SK-N-SH (cell line): ENCODE data around the gene TMEM116. TPM values are rescaled to one million over a fixed set of nuclear protein-coding genes. Genes with fewer than 3 reads are reported as not detected.

Experiments
- CTCF ChIA-PET: fragments of 300-600, 350-600 bp; formaldehyde crosslinking; extraction: SDS; loops from one replicate; lab custom pipeline; 2021; lab: Yijun Ruan, JAX
- POLR2A ChIA-PET: fragments of 350-600 bp; sonication (Branson Sonifier 250); formaldehyde crosslinking; extraction: SDS; loops from one replicate; lab custom pipeline; 2020; ENCODE audit warnings: antibody characterized with exemption, inconsistent platforms; lab: Yijun Ruan, JAX
- DNase-seq: peaks from one replicate; pipeline ENCODE4 v3.0.0; 2012
- H2AFZ ChIP-seq: fragments of 200-600 bp; sonication (generic); 2 replicates; pipeline ENCODE4 v1.8.1; 2016; ENCODE audit warnings: antibody characterized with exemption, mild to moderate bottlenecking, low read depth
- H3F3A ChIP-seq: fragments of 200-600 bp; sonication (generic); replicated peaks from 2 replicates; pipeline ENCODE3; 2016; ENCODE audit warnings: antibody characterized with exemption, mild to moderate bottlenecking; ENCODE audit not compliant: insufficient read depth
- H3K27ac ChIP-seq, 2 experiments: fragments of 200-500 bp in 1 of 2; fragments of 200-600 bp in 1 of 2; sonication (Bioruptor generic) in 1 of 2; sonication (generic), shearing (Covaris generic) in 1 of 2; 2 replicates each; pipeline versions ENCODE4 v1.5.1 to v1.6.1; 2014 to 2016; ENCODE audit warnings: low read depth in 2 of 2, inconsistent platforms in 1 of 2, low read length in 1 of 2, mild to moderate bottlenecking in 1 of 2, mixed read lengths in 1 of 2
- H3K27me3 ChIP-seq: fragments of 200-600 bp; sonication (generic), shearing (Covaris generic); 2 replicates; pipeline ENCODE4 v1.6.1; 2016; ENCODE audit warnings: mixed run types; ENCODE audit not compliant: insufficient read depth
- H3K36me3 ChIP-seq, 2 experiments: fragments of 200-500 bp in 1 of 2; fragments of 200-600 bp in 1 of 2; sonication (Bioruptor generic) in 1 of 2; sonication (generic) in 1 of 2; replicated peaks in 1 of 2; 2 replicates each; pipeline versions ENCODE3 to v1.5.1; 2014 to 2016; ENCODE audit warnings: low read length in 1 of 2, mild to moderate bottlenecking in 1 of 2; ENCODE audit not compliant: insufficient read depth in 2 of 2, control insufficient read depth in 1 of 2
- H3K4me1 ChIP-seq, 2 experiments: fragments of 200-500 bp in 1 of 2; fragments of 200-600 bp in 1 of 2; sonication (Bioruptor generic) in 1 of 2; sonication (generic), shearing (Covaris generic) in 1 of 2; 2 replicates each; pipeline versions ENCODE4 v1.5.1 to v1.6.1; 2014 to 2016; ENCODE audit warnings: low read depth in 1 of 2, low read length in 1 of 2, mixed run types in 1 of 2; ENCODE audit not compliant: insufficient read depth in 2 of 2, control insufficient read depth in 1 of 2
- H3K4me2 ChIP-seq: fragments of 200-600 bp; sonication (generic), shearing (Covaris generic); 2 replicates; pipeline ENCODE4 v1.6.1; 2017; ENCODE audit warnings: mixed run types
- H3K4me3 ChIP-seq, 2 experiments: fragments of 200-500 bp in 1 of 2; fragments of 200-600 bp in 1 of 2; sonication (Bioruptor generic) in 1 of 2; sonication (generic), shearing (Covaris generic) in 1 of 2; 2 replicates each; pipeline versions ENCODE4 v1.5.1 to v1.8.1; 2014 to 2016; ENCODE audit warnings: low read depth in 2 of 2, inconsistent platforms in 1 of 2, low read length in 1 of 2, mild to moderate bottlenecking in 1 of 2, mixed read lengths in 1 of 2, moderate library complexity in 1 of 2
- H3K79me2 ChIP-seq: fragments of 200-600 bp; sonication (generic); 2 replicates; pipeline ENCODE4 v1.8.1; 2017; ENCODE audit warnings: mild to moderate bottlenecking; ENCODE audit not compliant: insufficient read depth
- H3K9ac ChIP-seq: fragments of 200-600 bp; sonication (generic); 2 replicates; pipeline ENCODE4 v1.6.1; 2017; ENCODE audit warnings: mixed run types
- H3K9me2 ChIP-seq: fragments of 200-600 bp; sonication (generic); 2 replicates; pipeline ENCODE4 v1.6.1; 2017; ENCODE audit warnings: mixed run types
- H3K9me3 ChIP-seq: fragments of 200-600 bp; sonication (generic); 2 replicates; pipeline ENCODE4 v1.6.1; 2017; ENCODE audit warnings: mixed run types, mild to moderate bottlenecking, moderate library complexity
- H4K20me1 ChIP-seq: fragments of 200-600 bp; sonication (generic); 2 replicates; pipeline ENCODE4 v1.6.1; 2017; ENCODE audit warnings: mild to moderate bottlenecking, mixed run types; ENCODE audit not compliant: insufficient read depth
- CHD2 ChIP-seq: fragments of 150-350 bp; IDR thresholded peaks from 2 replicates; pipeline ENCODE4 v1.6.1; 2018; ENCODE audit warnings: low read length; ENCODE audit not compliant: partially characterized antibody
- ELF1 ChIP-seq: IDR thresholded peaks from 2 replicates; pipeline ENCODE4 v1.4.0; 2012
- EZH2phosphoT487 ChIP-seq: fragments of 200-600 bp; sonication (generic); IDR thresholded peaks from 2 replicates; pipeline ENCODE4 v1.6.1; 2017; ENCODE audit warnings: low read depth, mixed run types, mild to moderate bottlenecking, antibody characterized with exemption, moderate library complexity, borderline replicate concordance
- FOSL2 ChIP-seq: IDR thresholded peaks from 2 replicates; pipeline ENCODE4 v1.4.0; 2012; ENCODE audit warnings: low read depth, mild to moderate bottlenecking, moderate library complexity, borderline replicate concordance
- FOXJ3 ChIP-seq: sonication (generic); formaldehyde crosslinking; IDR thresholded peaks from 2 replicates; pipeline ENCODE4 v1.5.1; 2020; ENCODE audit warnings: mild to moderate bottlenecking, missing genetic modification reagents
- GABPA ChIP-seq: IDR thresholded peaks from 2 replicates; pipeline ENCODE4 v1.4.0; 2012; ENCODE audit warnings: low read depth, mild to moderate bottlenecking
- GATA2 ChIP-seq: sonication (generic); formaldehyde crosslinking; IDR thresholded peaks from 2 replicates; pipeline ENCODE4 v1.5.0; 2020; ENCODE audit warnings: mild to moderate bottlenecking, missing genetic modification reagents
- JUND ChIP-seq: IDR thresholded peaks from 2 replicates; pipeline ENCODE4 v1.4.0; 2012
- MAX ChIP-seq: IDR thresholded peaks from 2 replicates; pipeline ENCODE4 v1.4.0; 2012; ENCODE audit warnings: low read depth
- MEF2A ChIP-seq: IDR thresholded peaks from 2 replicates; pipeline ENCODE4 v1.4.0; 2012; ENCODE audit warnings: low read depth, borderline replicate concordance
- MXI1 ChIP-seq: IDR thresholded peaks from 2 replicates; pipeline ENCODE4 v1.6.1; 2012; ENCODE audit warnings: mild to moderate bottlenecking, low read depth, low read length, improper control_type of control experiment
- NFIC ChIP-seq: IDR thresholded peaks from 2 replicates; pipeline ENCODE4 v1.4.0; 2012; ENCODE audit warnings: borderline replicate concordance
- PBX3 ChIP-seq: IDR thresholded peaks from 2 replicates; pipeline ENCODE4; 2012
- RCOR1 ChIP-seq: fragments of 150-350 bp; IDR thresholded peaks from 2 replicates; pipeline ENCODE4 v1.6.1; 2017; ENCODE audit warnings: antibody characterized with exemption, low read length
- SIN3A ChIP-seq: IDR thresholded peaks from 2 replicates; pipeline ENCODE4 v1.6.1; 2012; ENCODE audit warnings: low read depth, mild to moderate bottlenecking, low read length, moderate library complexity, borderline replicate concordance
- SMC3 ChIP-seq: IDR thresholded peaks from 2 replicates; pipeline ENCODE4 v1.6.1; 2012; ENCODE audit warnings: low read depth, low read length, improper control_type of control experiment
- TAF1 ChIP-seq: IDR thresholded peaks from 2 replicates; pipeline ENCODE4 v1.6.1; 2012; ENCODE audit warnings: low read depth, mild to moderate bottlenecking, low read length, moderate library complexity, borderline replicate concordance
- TCF12 ChIP-seq: IDR thresholded peaks from 2 replicates; pipeline ENCODE4 v1.4.0; 2012
- TEAD4 ChIP-seq: IDR thresholded peaks from 2 replicates; pipeline ENCODE4 v1.4.0; 2012; ENCODE audit warnings: mild to moderate bottlenecking, borderline replicate concordance; ENCODE audit not compliant: insufficient read depth
- USF1 ChIP-seq: IDR thresholded peaks from 2 replicates; pipeline ENCODE4 v1.4.0; 2012; ENCODE audit warnings: low read depth, borderline replicate concordance
- USF2 ChIP-seq: fragments of 150-350 bp; IDR thresholded peaks from 2 replicates; pipeline ENCODE4 v1.6.1; 2017; ENCODE audit warnings: antibody characterized with exemption, low read length, low read depth, borderline replicate concordance
- YY1 ChIP-seq: IDR thresholded peaks from 2 replicates; pipeline ENCODE4 v1.4.0; 2012; ENCODE audit warnings: low read depth, mild to moderate bottlenecking
- ZBTB33 ChIP-seq: IDR thresholded peaks from 2 replicates; pipeline ENCODE4 v1.4.0; 2012; ENCODE audit warnings: low read depth, borderline replicate concordance
- WGBS: methylation state at CpG from one replicate; pipeline ENCODE4 v1.1.6; 2017; ENCODE audit warnings: low lambda C conversion rate; 5-methylcytosine and 5-hydroxymethylcytosine counted together
- polyA plus RNA-seq, 3 experiments: library from polyadenylated mRNA; depleted of rRNA; stranded (reverse); fragments of >200 nt; gene quantifications; 2 replicates each; pipeline ENCODE4 v1.2.3, GENCODE V29; 2012

Gene TMEM116
- polyA plus RNA-seq, 1 of the 3 experiments (the other 2 are of a cell fraction): 7.9 TPM

- no peak overlapping the region for H2AFZ ChIP-seq
- no peak overlapping the region for H3K4me2 ChIP-seq
- no peak overlapping the region for H3K9ac ChIP-seq
- no peak for DNase-seq
- CTCF ChIA-PET: interaction anchor here (0.7 kb wide), 1 partner anchor 1378 kb away, joined by 3 read pairs; no protein-coding TSS in a partner anchor
- H3K4me1 ChIP-seq: no peaks in the 10 kb centered on the region
- TF ChIP-seq TAF1 (no peak), RCOR1 (no peak), TEAD4 (no peak), GABPA (no peak), MXI1 (no peak), USF2 (no peak), PBX3 (no peak), NFIC (no peak), JUND (no peak)
- no peaks in the 10 kb centered on the region for H3K27me3 ChIP-seq
- H3F3A ChIP-seq: no peaks in the 10 kb centered on the region
- H3K27ac ChIP-seq: no peak overlapping the region
- no peaks in the 10 kb centered on the region for H4K20me1 ChIP-seq
- no peaks in the 10 kb centered on the region for H3K9me2 ChIP-seq
- no peaks in the 10 kb centered on the region for H3K79me2 ChIP-seq
- no peak overlapping the region for H3K4me3 ChIP-seq
- 97% methylated on average over 7 of the region's 7 CpGs for WGBS
- no peaks in the 10 kb centered on the region for H3K9me3 ChIP-seq
- POLR2A ChIA-PET: no interaction called here
- peaks cover 59 to 70% of the 10 kb centered on the region in 2 experiments for H3K36me3 ChIP-seq
Observed at GRCh38 chr12:111886662-111887545, 126.1 kb downstream of the TMEM116 start.

- Histone ChIP-seq H3K9me2 (no peaks in the 10 kb centered on the region), H4K20me1 (no peaks in the 10 kb centered on the region), H3K27me3 (no peaks in the 10 kb centered on the region), H3K4me1 (no peaks in the 10 kb centered on the region), H3K4me3 (no peak overlapping the region), H3K9ac (no peak overlapping the region), H3F3A (no peaks in the 10 kb centered on the region), H3K4me2 (no peak overlapping the region), H3K27ac (no peak overlapping the region), H3K79me2 (peaks cover 5% of the 10 kb centered on the region; the same call in 1 of the 2 replicates), H2AFZ (no peak overlapping the region), H3K36me3 (peaks cover 43 to 49% of the 10 kb centered on the region in 2 experiments), H3K9me3 (no peaks in the 10 kb centered on the region)
- WGBS: 100% methylated on average over 1 of the region's 1 CpG
- no peak for TF ChIP-seq MXI1
- TF ChIP-seq ELF1: no peak
- TF ChIP-seq GABPA: no peak
- TF ChIP-seq YY1: no peak
- no peak for TF ChIP-seq FOSL2
- TF ChIP-seq EZH2phosphoT487: no peak
- TF ChIP-seq CHD2: no peak
- TF ChIP-seq RCOR1: no peak
- no peak for TF ChIP-seq GATA2
- no peak for TF ChIP-seq USF1
- no peak for TF ChIP-seq ZBTB33
- no peak for TF ChIP-seq TCF12
- TF ChIP-seq FOXJ3 (CRISPR knock-in tag): no peak
- no peak for TF ChIP-seq SMC3
- no peak for TF ChIP-seq SIN3A
- TF ChIP-seq MEF2A: no peak
- no peak for TF ChIP-seq MAX
- ChIA-PET POLR2A (no interaction called here), CTCF (no interaction called here)
- no peak for DNase-seq
Observed at GRCh38 chr12:111881716-111882115, 131.2 kb downstream of the TMEM116 start.
